ENCODE data around the gene PEX1.
"Not testable (repeated sequence)": the region's sequence is repeated elsewhere in the genome, so short reads cannot be mapped to it uniquely, and the experiment has no call there.

Gene PEX1

GRCh38 chr7:92485974-92486373, 42.3 kb downstream of the PEX1 start:
- Histone ChIP-seq H3K9me2 (replicated peaks; ENCODE audit: insufficient read depth, low read length) (no peaks in the 10 kb centered on the region), H3K4me2 (ENCODE audit: low read depth, low read length, poor library complexity, severe bottlenecking) (no peak overlapping the region), H3K9me3 (ENCODE audit: insufficient read depth, low read length) (no peaks in the 10 kb centered on the region), H3K9ac (ENCODE audit: low read length) (no peak overlapping the region), H3K36me3 (ENCODE audit: low read length) (peaks cover 43% of the 10 kb centered on the region), H3K27ac (ENCODE audit: low read depth, low read length) (no peak overlapping the region), H3K4me3 (ENCODE audit: insufficient read depth, low read length, poor library complexity, severe bottlenecking) (no peak overlapping the region), H3K27me3 (ENCODE audit: low read length) (no peaks in the 10 kb centered on the region), H4K20me1 (ENCODE audit: low read depth, low read length) (no peaks in the 10 kb centered on the region; the same call in 1 of the 2 replicates), H2AFZ (ENCODE audit: low read depth, low read length, severe bottlenecking) (no peak overlapping the region), H3K79me2 (ENCODE audit: insufficient read depth, low read length) (no peaks in the 10 kb centered on the region), H3F3A (ENCODE audit: insufficient read depth) (peaks cover 14% of the 10 kb centered on the region)
- TF ChIP-seq EZH2phosphoT487 (conservative IDR thresholded peaks at IDR 0.05; ENCODE audit: low read length) (no peak), CTCF (IDR thresholded peaks at IDR 0.05; ENCODE audit: insufficient read depth, low read length, poor library complexity, severe bottlenecking) (no peak)

- Histone ChIP-seq H3K27ac (ENCODE audit: low read depth, low read length) (no peak overlapping the region), H3K4me3 (ENCODE audit: insufficient read depth, low read length, poor library complexity, severe bottlenecking) (no peak overlapping the region), H3K79me2 (ENCODE audit: insufficient read depth, low read length) (no peaks in the 10 kb centered on the region), H3K36me3 (ENCODE audit: low read length) (peaks cover 38% of the 10 kb centered on the region), H3K9me3 (ENCODE audit: insufficient read depth, low read length) (no peaks in the 10 kb centered on the region), H4K20me1 (ENCODE audit: low read depth, low read length) (no peaks in the 10 kb centered on the region; the same call in 1 of the 2 replicates), H3K27me3 (ENCODE audit: low read length) (no peaks in the 10 kb centered on the region), H3K9ac (ENCODE audit: low read length) (no peak overlapping the region), H2AFZ (ENCODE audit: low read depth, low read length, severe bottlenecking) (no peak overlapping the region), H3K4me2 (ENCODE audit: low read depth, low read length, poor library complexity, severe bottlenecking) (no peak overlapping the region), H3K9me2 (replicated peaks; ENCODE audit: insufficient read depth, low read length) (no peaks in the 10 kb centered on the region), H3F3A (ENCODE audit: insufficient read depth) (peaks cover 14% of the 10 kb centered on the region)
- no peak for TF ChIP-seq CTCF (IDR thresholded peaks at IDR 0.05; ENCODE audit: insufficient read depth, low read length, poor library complexity, severe bottlenecking)
- TF ChIP-seq EZH2phosphoT487 (conservative IDR thresholded peaks at IDR 0.05; ENCODE audit: low read length): no peak
Measured at GRCh38 chr7:92485267-92485892, 42.9 kb downstream of the PEX1 start.

GRCh38 chr7:92484226-92484625, 44.1 kb downstream of the PEX1 start:
- H4K20me1 ChIP-seq (ENCODE audit: low read depth, low read length); H2AFZ ChIP-seq (ENCODE audit: low read depth, low read length, severe bottlenecking); H3K27me3 ChIP-seq (ENCODE audit: low read length); H3K9me2 ChIP-seq (replicated peaks; ENCODE audit: insufficient read depth, low read length); H3K79me2 ChIP-seq (ENCODE audit: insufficient read depth, low read length); H3K4me3 ChIP-seq (ENCODE audit: insufficient read depth, low read length, poor library complexity, severe bottlenecking); H3K27ac ChIP-seq (ENCODE audit: low read depth, low read length); H3K9ac ChIP-seq (ENCODE audit: low read length); H3K4me2 ChIP-seq (ENCODE audit: low read depth, low read length, poor library complexity, severe bottlenecking); H3K9me3 ChIP-seq (ENCODE audit: insufficient read depth, low read length): not testable (repeated sequence)
- Histone ChIP-seq H3F3A (ENCODE audit: insufficient read depth) (peaks cover 14% of the 10 kb centered on the region), H3K36me3 (ENCODE audit: low read length) (peaks cover 28% of the 10 kb centered on the region)

- not testable (repeated sequence) for H4K20me1 ChIP-seq (ENCODE audit: low read depth, low read length); H3K4me2 ChIP-seq (ENCODE audit: low read depth, low read length, poor library complexity, severe bottlenecking); H2AFZ ChIP-seq (ENCODE audit: low read depth, low read length, severe bottlenecking); H3K79me2 ChIP-seq (ENCODE audit: insufficient read depth, low read length); H3K27ac ChIP-seq (ENCODE audit: low read depth, low read length); H3K9me3 ChIP-seq (ENCODE audit: insufficient read depth, low read length); H3K9ac ChIP-seq (ENCODE audit: low read length); H3K27me3 ChIP-seq (ENCODE audit: low read length); H3K9me2 ChIP-seq (replicated peaks; ENCODE audit: insufficient read depth, low read length); H3K4me3 ChIP-seq (ENCODE audit: insufficient read depth, low read length, poor library complexity, severe bottlenecking)
- Histone ChIP-seq H3K36me3 (ENCODE audit: low read length) (peaks cover 23% of the 10 kb centered on the region), H3F3A (ENCODE audit: insufficient read depth) (peaks cover 14% of the 10 kb centered on the region)
Measured at GRCh38 chr7:92483624-92484023, 44.7 kb downstream of the PEX1 start.

GRCh38 chr7:92479146-92479545, 49.2 kb downstream of the PEX1 start:
- H3K4me3 ChIP-seq (ENCODE audit: insufficient read depth, low read length, poor library complexity, severe bottlenecking); H2AFZ ChIP-seq (ENCODE audit: low read depth, low read length, severe bottlenecking); H3K9me2 ChIP-seq (replicated peaks; ENCODE audit: insufficient read depth, low read length); H3K79me2 ChIP-seq (ENCODE audit: insufficient read depth, low read length); H3K4me2 ChIP-seq (ENCODE audit: low read depth, low read length, poor library complexity, severe bottlenecking); H3F3A ChIP-seq (ENCODE audit: insufficient read depth); H3K9me3 ChIP-seq (ENCODE audit: insufficient read depth, low read length); H3K36me3 ChIP-seq (ENCODE audit: low read length); H4K20me1 ChIP-seq (ENCODE audit: low read depth, low read length); H3K27me3 ChIP-seq (ENCODE audit: low read length); H3K27ac ChIP-seq (ENCODE audit: low read depth, low read length); H3K9ac ChIP-seq (ENCODE audit: low read length): not testable (repeated sequence)
